Esophagus muscularis mucosa (tissue), 4 donors: ENCODE data around the gene GGT1. TPM values are rescaled to one million over a fixed set of nuclear protein-coding genes. Genes with fewer than 3 reads are reported as not detected.
A peak's percentile ranks its signal among the peaks of the same experiment; 100 is the strongest.

Experiments used
- DNase-seq: peaks from one replicate; pipeline ENCODE4 v3.0.0-alpha.2; 2017; ENCODE audit errors: extremely low spot score
- H3K27ac ChIP-seq, 4 donors: fragments of 200-600 bp; sonication (generic); replicated peaks in 1 of 4; 1 replicate in 3 of 4; 2 replicates in 1 of 4; pipeline ENCODE4 v1.5.1; 2016 to 2019; ENCODE audit warnings: mild to moderate bottlenecking in 1 of 4
- H3K27me3 ChIP-seq, 4 donors: fragments of 200-600 bp; sonication (generic); one replicate each; pipeline versions ENCODE4 v1.5.1 to v1.6.0; 2016 to 2019
- H3K36me3 ChIP-seq, 4 donors: fragments of 200-600 bp; sonication (generic); one replicate each; pipeline ENCODE4 v1.5.1; 2016 to 2019
- H3K4me1 ChIP-seq, 4 donors: fragments of 200-600 bp; sonication (generic); one replicate each; pipeline ENCODE4 v1.5.1; 2016 to 2019
- H3K4me3 ChIP-seq, 4 donors: fragments of 200-600 bp; sonication (generic); 1 replicate in 2 of 4; 2 replicates in 2 of 4; pipeline ENCODE4 v1.5.1; 2016 to 2019; ENCODE audit warnings: mild to moderate bottlenecking in 4 of 4, moderate library complexity in 1 of 4
- H3K9me3 ChIP-seq, 4 donors: fragments of 200-600 bp; sonication (generic); 1 replicate in 3 of 4; 2 replicates in 1 of 4; pipeline ENCODE4 v1.5.1; 2016 to 2019
- EP300 ChIP-seq: sonication (generic); formaldehyde crosslinking; IDR thresholded peaks from one replicate; pipeline ENCODE4 v1.6.1; 2017; ENCODE audit warnings: antibody characterized with exemption
- POLR2A ChIP-seq: fragments of 450-650 bp; IDR thresholded peaks from one replicate; pipeline ENCODE4 v1.6.1; 2017; ENCODE audit warnings: antibody characterized with exemption, moderate library complexity, mild to moderate bottlenecking, low read depth
- POLR2AphosphoS5 ChIP-seq, 2 donors: sonication (generic); formaldehyde crosslinking; IDR thresholded peaks; one replicate each; pipeline ENCODE4 v1.6.1; 2017; ENCODE audit warnings: antibody characterized with exemption in 2 of 2
- WGBS: methylation state at CpG from one replicate; pipeline ENCODE4 v1.1.5; 2018; 5-methylcytosine and 5-hydroxymethylcytosine counted together
- intact Hi-C: fragments of 100-400 bp; cut with DNase I; formaldehyde crosslinking; loops from one replicate; pipeline ENCODE4 v1.15.1; 2023
- total RNA-seq, 4 donors: library from RNA; depleted of rRNA; stranded (reverse); fragments of >200 nt; gene quantifications; one replicate each; pipeline versions ENCODE4 v1.1.0 to v1.2.1, GENCODE V29; 2016
- TF ChIP-seq, protein P1 (sequence below), 3 experiments: fragments of 200-600 bp in 2 of 3; fragments of 450-650 bp in 1 of 3; sonication (generic) in 2 of 3; IDR thresholded peaks; one replicate each; pipeline ENCODE4 v1.5.1; 2017 to 2019; ENCODE audit warnings: antibody characterized with exemption in 3 of 3, mild to moderate bottlenecking in 2 of 3, moderate library complexity in 1 of 3

The GGT1 gene
- total RNA-seq, 4 donors from 2014 or later: 2.1 to 5.0 (median 3.1) TPM

DNA sequence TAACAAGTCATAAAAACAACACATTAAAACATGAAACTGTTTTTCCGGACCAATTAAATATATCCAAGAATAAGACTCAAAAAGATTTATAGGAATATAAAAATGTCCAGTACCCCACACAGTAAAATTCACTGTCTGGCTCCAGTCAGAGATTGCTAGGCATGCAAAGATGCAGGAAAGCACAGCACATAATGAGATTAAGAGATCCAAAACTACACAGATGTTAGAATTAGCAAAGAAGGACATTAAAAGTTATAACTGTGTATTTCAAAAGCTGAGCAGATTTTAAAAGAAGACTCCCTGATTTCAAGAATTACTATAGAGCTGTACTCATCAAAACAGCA is 23.8 kb upstream of the GGT1 start:
- 76% methylated on average over 1 of the region's 1 CpG for WGBS
- Histone ChIP-seq H3K4me1 (peaks cover 12 to 21% (median 14%) of the 10 kb centered on the region in 4 donors), H3K36me3 (peaks cover 1 to 35% (median 16%) of the 10 kb centered on the region in 4 donors), H3K9me3 (no peaks in the 10 kb centered on the region), H3K4me3 (no peak overlapping the region), H3K27ac (peak overlapping the region in 1 of 4 donors; percentile 25), H3K27me3 (no peaks in the 10 kb centered on the region)
- TF ChIP-seq POLR2AphosphoS5 (IDR thresholded peaks at IDR 0.05): no peak
- TF ChIP-seq, protein P1, sequence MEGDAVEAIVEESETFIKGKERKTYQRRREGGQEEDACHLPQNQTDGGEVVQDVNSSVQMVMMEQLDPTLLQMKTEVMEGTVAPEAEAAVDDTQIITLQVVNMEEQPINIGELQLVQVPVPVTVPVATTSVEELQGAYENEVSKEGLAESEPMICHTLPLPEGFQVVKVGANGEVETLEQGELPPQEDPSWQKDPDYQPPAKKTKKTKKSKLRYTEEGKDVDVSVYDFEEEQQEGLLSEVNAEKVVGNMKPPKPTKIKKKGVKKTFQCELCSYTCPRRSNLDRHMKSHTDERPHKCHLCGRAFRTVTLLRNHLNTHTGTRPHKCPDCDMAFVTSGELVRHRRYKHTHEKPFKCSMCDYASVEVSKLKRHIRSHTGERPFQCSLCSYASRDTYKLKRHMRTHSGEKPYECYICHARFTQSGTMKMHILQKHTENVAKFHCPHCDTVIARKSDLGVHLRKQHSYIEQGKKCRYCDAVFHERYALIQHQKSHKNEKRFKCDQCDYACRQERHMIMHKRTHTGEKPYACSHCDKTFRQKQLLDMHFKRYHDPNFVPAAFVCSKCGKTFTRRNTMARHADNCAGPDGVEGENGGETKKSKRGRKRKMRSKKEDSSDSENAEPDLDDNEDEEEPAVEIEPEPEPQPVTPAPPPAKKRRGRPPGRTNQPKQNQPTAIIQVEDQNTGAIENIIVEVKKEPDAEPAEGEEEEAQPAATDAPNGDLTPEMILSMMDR (IDR thresholded peaks at IDR 0.05): no peak
- no peak for TF ChIP-seq EP300
- TF ChIP-seq POLR2A: no peak
- DNase-seq: no peak
- intact Hi-C loops: no loop called here

DNA sequence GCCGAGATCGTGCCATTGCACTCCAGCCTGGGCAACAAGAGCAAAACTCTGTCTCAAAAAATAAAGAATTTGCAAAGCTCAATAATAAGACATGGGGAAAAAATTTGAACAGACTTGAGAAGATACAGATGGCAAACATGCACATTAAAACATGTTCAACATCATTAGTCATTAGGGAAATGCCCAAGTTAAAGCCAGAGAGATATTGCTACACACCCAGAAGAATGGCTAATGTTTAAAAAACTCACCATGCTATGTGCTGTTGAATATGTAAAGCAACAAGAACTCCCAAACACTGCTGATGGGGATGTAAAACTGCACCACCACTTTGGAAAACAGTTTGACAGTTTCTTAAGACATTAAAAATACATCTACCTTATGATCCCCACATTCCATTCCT is 22.7 kb upstream of the GGT1 start:
- H3K36me3 ChIP-seq: peaks cover 0 to 33% (median 7%) of the 10 kb centered on the region in 4 donors
- peak overlapping the region in 1 of 4 donors; percentile 49 for H3K27ac ChIP-seq
- DNase-seq: no peak
- TF ChIP-seq POLR2AphosphoS5 (IDR thresholded peaks at IDR 0.05): peak in 1 of 2 donors; percentile 51
- no peak for TF ChIP-seq EP300
- WGBS: 69% methylated on average over 2 of the region's 2 CpGs
- no peaks in the 10 kb centered on the region for H3K27me3 ChIP-seq
- H3K4me3 ChIP-seq: no peak overlapping the region
- H3K4me1 ChIP-seq: peaks cover 18 to 28% (median 24%) of the 10 kb centered on the region in 4 donors
- intact Hi-C loops: no loop called here
- no peaks in the 10 kb centered on the region for H3K9me3 ChIP-seq

DNA sequence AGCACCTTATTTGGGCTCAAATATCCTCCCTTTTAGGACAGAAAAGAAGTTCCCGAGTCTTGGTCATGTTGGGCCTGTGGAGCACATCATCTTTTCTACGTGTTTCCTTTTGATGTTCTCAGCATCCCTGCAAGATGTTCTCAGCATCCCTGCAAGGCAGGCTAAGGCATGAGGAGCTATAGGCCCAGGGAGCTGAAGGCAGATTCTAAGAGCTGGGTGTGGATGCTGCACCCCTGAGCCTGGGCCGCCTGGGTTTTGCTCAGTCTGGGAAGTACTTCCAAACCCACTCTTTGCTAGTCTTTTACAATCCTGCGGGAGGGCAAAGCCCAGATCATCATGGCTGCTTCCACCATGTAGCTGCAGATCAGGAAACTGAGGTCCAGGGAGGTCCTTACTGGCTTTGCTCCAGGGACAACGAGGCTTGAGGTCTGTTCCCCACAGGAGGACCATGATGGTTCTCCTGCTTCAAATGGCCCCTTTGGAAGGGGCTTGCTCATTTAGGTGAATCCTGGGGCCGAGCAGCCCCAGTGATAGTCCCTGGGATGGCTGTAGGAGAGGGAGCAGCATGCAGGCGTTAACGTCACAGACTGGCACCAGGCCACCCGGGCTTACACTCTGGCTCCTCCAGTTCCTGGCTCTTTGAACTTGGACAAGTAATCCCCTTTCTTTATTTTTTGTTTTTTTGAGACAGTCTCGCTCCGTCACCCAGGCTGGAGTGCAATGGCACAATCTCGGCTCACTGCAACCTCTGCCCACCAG is 20.8 kb upstream of the GGT1 start:
- Histone ChIP-seq H3K4me3 (no peak overlapping the region), H3K27me3 (no peaks in the 10 kb centered on the region), H3K9me3 (no peaks in the 10 kb centered on the region), H3K4me1 (peaks cover 18 to 28% (median 26%) of the 10 kb centered on the region in 4 donors), H3K36me3 (peaks cover 8 to 36% (median 16%) of the 10 kb centered on the region in 4 donors), H3K27ac (peak overlapping the region in 1 of 4 donors; percentile 79)
- TF ChIP-seq POLR2AphosphoS5 (IDR thresholded peaks at IDR 0.05): no peak
- TF ChIP-seq, protein P1 (IDR thresholded peaks at IDR 0.05): no peak
- TF ChIP-seq EP300: no peak
- TF ChIP-seq POLR2A: no peak
- no peak for DNase-seq
- intact Hi-C loops: no loop called here
- WGBS: 90% methylated on average over 12 of the region's 12 CpGs

DNA sequence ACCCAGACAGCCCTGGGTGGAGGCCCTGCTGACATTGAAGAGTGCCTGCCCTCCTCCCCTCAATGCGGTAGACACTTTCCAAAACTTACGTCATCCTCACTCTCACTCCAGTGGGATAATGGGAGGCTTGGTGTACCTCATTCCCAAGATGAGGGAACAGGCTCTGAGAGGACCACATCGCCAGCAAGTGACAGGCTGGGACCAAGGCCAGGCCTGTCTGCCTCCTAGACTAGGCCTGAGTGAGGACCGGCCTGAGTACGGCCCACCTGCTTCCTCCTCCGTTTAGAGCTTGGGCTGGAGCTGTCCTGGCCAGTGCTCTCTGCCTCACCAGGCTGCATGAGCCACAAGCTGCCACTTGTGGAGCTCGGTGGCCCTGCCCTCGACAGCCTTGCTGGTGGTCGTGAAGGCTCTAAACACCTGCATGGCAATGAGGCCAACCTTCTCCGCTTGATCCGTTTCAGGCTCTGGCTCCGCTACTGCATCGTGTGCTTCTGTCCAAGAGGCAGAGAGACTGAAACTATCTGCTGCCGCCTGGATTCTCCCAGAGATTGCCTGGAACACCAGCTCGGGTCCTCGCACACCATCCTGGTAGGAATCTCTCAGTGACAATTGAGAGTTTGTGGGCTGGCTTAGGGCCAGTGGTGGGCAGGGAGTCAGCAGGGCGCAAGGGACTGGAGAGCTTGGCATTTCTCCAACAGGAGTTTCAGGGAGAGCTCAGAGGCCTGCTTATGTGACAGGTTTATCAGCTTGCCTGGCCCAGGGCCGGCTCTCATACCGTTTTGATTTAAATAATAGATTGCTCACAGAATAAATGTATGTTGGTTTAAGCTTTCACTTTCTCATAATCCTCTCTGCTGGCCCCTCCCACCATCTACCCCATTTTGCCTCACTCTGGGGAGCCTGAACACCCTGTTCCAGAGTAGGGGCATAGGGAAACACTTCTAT is 19.5 kb upstream of the GGT1 start:
- WGBS: 34% methylated on average over 18 of the region's 19 CpGs
- Histone ChIP-seq H3K27me3 (no peaks in the 10 kb centered on the region), H3K4me1 (peaks cover 18 to 28% (median 26%) of the 10 kb centered on the region in 4 donors), H3K4me3 (peak overlapping the region; percentile 11 to 31 (median 29)), H3K9me3 (no peaks in the 10 kb centered on the region), H3K36me3 (peaks cover 18 to 39% (median 26%) of the 10 kb centered on the region in 4 donors), H3K27ac (peak overlapping the region; percentile 71 to 83 (median 80))
- TF ChIP-seq EP300 (no peak), POLR2A (no peak), POLR2AphosphoS5 (IDR thresholded peaks at IDR 0.05) (no peak)
- TF ChIP-seq, protein P1 (IDR thresholded peaks at IDR 0.05): no peak
- intact Hi-C loops: no loop called here
- no peak for DNase-seq
